Superior temporal gyrus (tissue), 1 donor: Measurements from ENCODE around the gene MAGI1.

ENCODE experiments used
- DNase-seq: peaks from one replicate; pipeline ENCODE4 v3.0.0-alpha.2; 2016; ENCODE audit errors: extremely low spot score

Gene MAGI1

GRCh38 chr3:66014651-66015050 is 24.1 kb downstream of the MAGI1 start:
- no peak for DNase-seq

GRCh38 chr3:66014056-66014455 is 24.7 kb downstream of the MAGI1 start:
- no peak for DNase-seq

- DNase-seq: no peak
Observed at GRCh38 chr3:66012711-66013110, 26.0 kb downstream of the MAGI1 start.

GRCh38 chr3:66010739-66011655 is 27.7 kb downstream of the MAGI1 start:
- DNase-seq: no peak

DNA sequence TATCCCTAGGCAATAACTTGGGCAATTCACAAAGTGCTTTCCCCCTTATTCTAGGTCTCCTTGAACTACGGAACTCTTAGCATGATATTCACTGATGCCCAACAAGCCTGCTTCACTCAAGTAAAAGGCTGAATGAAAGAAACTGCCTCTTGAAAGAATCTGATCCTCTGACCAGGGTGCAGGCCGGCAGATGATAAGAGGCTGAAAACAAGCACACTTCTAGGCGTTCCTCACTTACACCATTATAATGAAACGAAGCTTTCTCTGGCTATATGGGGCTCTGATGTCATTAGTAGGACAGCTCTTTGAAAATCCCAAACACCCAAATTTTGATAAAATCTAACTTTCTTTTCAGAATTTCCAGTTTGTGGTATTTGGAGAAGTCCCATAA is 28.4 kb downstream of the MAGI1 start:
- DNase-seq: no peak

- no peak for DNase-seq
Observed at GRCh38 chr3:66004244-66004643, 34.5 kb downstream of the MAGI1 start.

DNA sequence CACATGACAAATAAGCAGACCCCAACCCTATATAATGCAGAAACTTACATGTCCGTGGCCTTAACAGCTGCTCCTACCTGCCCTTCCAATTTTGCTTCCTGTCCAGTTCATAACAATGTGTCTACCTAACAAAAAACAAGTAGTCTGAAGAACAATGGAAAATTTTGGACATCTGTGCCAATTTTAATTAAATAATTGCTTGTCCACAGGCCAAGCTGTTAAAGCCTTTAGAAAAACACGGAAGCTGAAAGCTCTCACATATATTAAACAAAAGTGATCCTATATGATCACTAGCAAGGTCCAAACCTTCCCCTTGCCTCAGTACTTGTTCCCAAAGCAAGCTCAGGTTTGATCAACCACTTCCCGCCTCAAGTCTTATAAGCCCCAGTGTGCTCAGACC is 37.1 kb downstream of the MAGI1 start:
- no peak for DNase-seq

GRCh38 chr3:66000506-66000905 is 38.2 kb downstream of the MAGI1 start:
- no peak for DNase-seq

DNA sequence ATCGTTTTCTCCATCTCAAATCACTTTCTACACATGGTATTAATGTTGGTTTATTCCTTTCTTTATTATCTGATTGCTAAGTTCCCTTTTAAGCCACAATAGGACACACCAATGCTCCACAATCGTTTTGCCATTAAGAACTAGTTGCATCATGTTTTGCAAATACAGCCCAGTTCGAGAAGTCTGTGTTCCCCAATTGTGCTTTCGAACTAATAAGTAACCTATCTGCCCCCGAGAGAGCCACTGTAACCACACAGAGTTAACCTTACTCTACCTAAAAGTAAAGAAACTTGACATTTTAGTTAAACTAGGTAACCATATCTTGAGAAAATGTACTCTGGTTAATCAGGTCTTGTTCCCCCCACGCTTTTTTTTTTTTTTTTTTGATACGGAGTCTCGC is 39.1 kb downstream of the MAGI1 start:
- DNase-seq: no peak

DNA sequence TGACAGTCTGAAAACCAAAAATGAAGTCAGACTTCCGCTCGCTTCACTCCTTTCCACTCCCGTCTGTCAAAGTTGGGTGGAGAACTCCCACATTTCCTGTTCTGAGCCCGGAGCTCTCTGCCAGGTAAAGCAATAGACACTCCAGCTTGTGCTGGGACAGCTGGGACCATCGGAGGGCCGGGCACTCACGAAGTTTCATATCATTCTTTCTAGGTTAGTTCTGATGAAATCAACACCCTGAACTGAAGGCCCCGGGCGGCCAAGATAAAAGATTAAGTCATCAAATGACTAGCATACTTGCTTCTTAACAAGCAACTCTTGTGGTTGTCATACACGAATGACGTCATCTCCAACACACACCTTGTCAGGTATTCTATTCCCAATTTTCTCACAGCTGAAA is 42.1 kb downstream of the MAGI1 start:
- DNase-seq: no peak

GRCh38 chr3:65995515-65995914 is 43.2 kb downstream of the MAGI1 start:
- no peak for DNase-seq

DNA sequence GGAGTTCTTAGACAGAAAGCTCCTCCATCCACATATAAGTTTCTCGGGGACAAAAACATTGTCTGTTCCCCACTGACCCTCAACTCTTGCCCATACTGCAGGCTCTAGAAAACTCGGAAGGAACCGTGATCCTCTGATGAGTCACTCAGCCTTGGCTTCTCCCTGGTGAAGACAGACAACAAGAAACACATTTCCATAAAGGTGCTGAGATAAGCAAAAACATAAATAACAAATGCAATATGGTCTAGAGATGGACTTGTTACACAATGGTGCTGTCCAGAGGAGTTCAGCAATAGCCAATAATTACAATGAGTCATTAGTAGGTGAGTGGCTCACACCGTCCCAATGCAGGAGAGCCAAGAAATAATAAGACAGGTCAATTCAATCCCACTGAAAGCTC is 43.7 kb downstream of the MAGI1 start:
- DNase-seq: no peak

GRCh38 chr3:65993134-65993900 is 45.4 kb downstream of the MAGI1 start:
- DNase-seq: no peak

DNA sequence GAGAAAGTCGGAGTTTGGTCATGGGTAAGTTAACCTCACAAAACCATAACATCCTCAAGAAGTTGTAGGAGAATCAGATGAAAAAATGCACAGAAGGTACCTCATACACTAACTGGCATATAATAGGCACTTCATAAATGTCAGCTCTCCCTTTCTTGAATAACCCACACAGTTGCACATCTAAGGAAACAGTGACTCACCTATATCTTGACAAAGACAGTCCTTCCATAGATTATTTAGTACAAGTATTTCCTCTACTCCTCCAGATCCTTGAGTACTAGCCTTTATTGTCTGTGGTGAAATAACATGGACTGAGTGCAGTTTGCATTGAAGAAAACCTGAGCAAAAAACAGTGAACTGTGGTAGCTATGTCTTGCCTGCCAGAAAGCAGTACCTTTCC is 46.6 kb downstream of the MAGI1 start:
- no peak for DNase-seq

GRCh38 chr3:65988411-65989180 is 50.1 kb downstream of the MAGI1 start:
- no peak for DNase-seq

GRCh38 chr3:65986285-65986684 is 52.4 kb downstream of the MAGI1 start:
- no peak for DNase-seq

GRCh38 chr3:65984975-65985374 is 53.7 kb downstream of the MAGI1 start:
- no peak for DNase-seq

GRCh38 chr3:65983100-65983499 is 55.6 kb downstream of the MAGI1 start:
- no peak for DNase-seq

GRCh38 chr3:65979731-65980130 is 59.0 kb downstream of the MAGI1 start:
- DNase-seq: no peak

DNA sequence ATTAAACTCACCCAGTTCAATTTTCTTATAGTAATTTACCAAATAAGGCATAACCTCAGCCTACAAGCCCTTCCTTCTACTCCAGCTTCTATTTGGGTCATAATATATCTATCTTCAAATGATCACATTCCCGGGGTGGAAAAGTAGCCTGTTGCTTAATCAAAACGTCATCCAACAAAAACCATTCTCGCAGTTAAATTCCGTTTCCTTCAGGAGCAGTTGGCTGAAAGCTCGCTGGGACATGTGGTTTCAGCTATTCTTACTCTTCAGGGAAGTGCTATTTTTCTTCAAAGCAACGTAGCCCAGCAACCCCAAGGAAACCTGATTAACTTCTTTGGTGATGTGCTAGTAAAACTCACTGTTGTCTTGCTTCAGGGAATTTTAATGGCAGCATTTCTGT is 59.6 kb downstream of the MAGI1 start:
- DNase-seq: peak; percentile 36

- DNase-seq: no peak
Observed at GRCh38 chr3:65978116-65978515, 60.6 kb downstream of the MAGI1 start.

DNA sequence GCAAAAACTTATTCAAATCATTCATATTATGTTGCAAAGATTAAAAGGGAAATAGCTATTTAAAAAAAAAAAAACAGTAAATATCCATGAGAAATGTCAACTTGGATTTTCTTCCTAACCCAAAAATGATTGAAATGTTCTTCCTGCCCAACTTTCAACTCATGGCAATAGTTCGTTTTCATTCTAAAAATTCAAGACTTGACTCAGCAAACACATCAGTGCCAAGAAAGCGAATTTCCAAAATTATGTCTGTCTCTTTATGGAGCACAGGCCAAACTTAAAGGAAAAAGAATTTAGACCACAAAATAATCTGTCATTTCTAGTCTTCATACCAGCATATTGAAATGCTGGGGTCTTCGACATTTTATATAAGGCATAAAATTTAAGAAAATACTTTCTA is 63.7 kb downstream of the MAGI1 start:
- DNase-seq: no peak
